ENCODE measurements around the gene NCK2.

Gene NCK2

GRCh38 chr2:105777031-105777482 is 32.3 kb downstream of the NCK2 start:
- peaks cover 32% of the 10 kb centered on the region; the same call in 1 of the 2 replicates for H4K20me1 ChIP-seq (ENCODE audit: insufficient read depth, low read length)

GRCh38 chr2:105777506-105778055 is 32.9 kb downstream of the NCK2 start:
- Histone ChIP-seq H3K9ac (ENCODE audit: low read length) (no peak overlapping the region), H3F3A (ENCODE audit: insufficient read depth, low read length) (peaks cover 22% of the 10 kb centered on the region), H3K36me3 (replicated peaks; ENCODE audit: insufficient read depth, low read length) (no peaks in the 10 kb centered on the region), H3K27ac (ENCODE audit: low read length) (peak overlapping the region; percentile 89; the same call in 1 of the 2 replicates), H3K27me3 (replicated peaks; ENCODE audit: insufficient read depth, low read length) (no peaks in the 10 kb centered on the region), H4K20me1 (ENCODE audit: insufficient read depth, low read length) (peaks cover 37% of the 10 kb centered on the region; the same call in 1 of the 2 replicates), H3K9me2 (replicated peaks; ENCODE audit: insufficient read depth, low read length) (no peaks in the 10 kb centered on the region), H3K4me3 (ENCODE audit: low read length) (no peak overlapping the region), H3K4me1 (ENCODE audit: low read length) (peaks cover 38% of the 10 kb centered on the region), H3K79me2 (ENCODE audit: low read length) (peaks cover 100% of the 10 kb centered on the region), H3K4me2 (ENCODE audit: low read depth, low read length) (peak overlapping the region; percentile 57), H2AFZ (ENCODE audit: low read length) (no peak overlapping the region), H3K9me3 (replicated peaks; ENCODE audit: insufficient read depth, low read length) (no peaks in the 10 kb centered on the region)
- no peak for DNase-seq
- no peak for TF ChIP-seq CTCF (IDR thresholded peaks at IDR 0.05; ENCODE audit: low read length)
- TF ChIP-seq EZH2 (optimal IDR thresholded peaks at IDR 0.05; ENCODE audit: low read depth, low read length), result no peak
- no peak for TF ChIP-seq EZH2phosphoT487 (IDR thresholded peaks at IDR 0.05; ENCODE audit: low read length)

More at GRCh38 chr2:105777031-105777482, 32.3 kb downstream of the NCK2 start:
- H3K27ac ChIP-seq (ENCODE audit: low read length), result peak overlapping the region; percentile 89
- TF ChIP-seq EZH2phosphoT487 (IDR thresholded peaks at IDR 0.05; ENCODE audit: low read length) (no peak), CTCF (IDR thresholded peaks at IDR 0.05; ENCODE audit: low read length) (no peak), EZH2 (optimal IDR thresholded peaks at IDR 0.05; ENCODE audit: low read depth, low read length) (no peak)
- H3K4me3 ChIP-seq (ENCODE audit: low read length), result peak overlapping the region; percentile 26; the same call in 1 of the 2 replicates
- no peaks in the 10 kb centered on the region for H3K36me3 ChIP-seq (replicated peaks; ENCODE audit: insufficient read depth, low read length)
- H3K27me3 ChIP-seq (replicated peaks; ENCODE audit: insufficient read depth, low read length), result no peaks in the 10 kb centered on the region
- H3K4me2 ChIP-seq (ENCODE audit: low read depth, low read length), result peak overlapping the region; percentile 57
- no peaks in the 10 kb centered on the region for H3K9me3 ChIP-seq (replicated peaks; ENCODE audit: insufficient read depth, low read length)
- H3F3A ChIP-seq (ENCODE audit: insufficient read depth, low read length), result peaks cover 22% of the 10 kb centered on the region
- H3K4me1 ChIP-seq (ENCODE audit: low read length), result peaks cover 38% of the 10 kb centered on the region
- H3K9ac ChIP-seq (ENCODE audit: low read length), result peak overlapping the region; percentile 34; the same call in 1 of the 2 replicates
- peak; percentile 90 for DNase-seq
- peaks cover 100% of the 10 kb centered on the region for H3K79me2 ChIP-seq (ENCODE audit: low read length)
- no peak overlapping the region for H2AFZ ChIP-seq (ENCODE audit: low read length)
- no peaks in the 10 kb centered on the region for H3K9me2 ChIP-seq (replicated peaks; ENCODE audit: insufficient read depth, low read length)

- H3K79me2 ChIP-seq (ENCODE audit: low read length), result peaks cover 100% of the 10 kb centered on the region
Observed at GRCh38 chr2:105778080-105778607, 33.4 kb downstream of the NCK2 start.

More at GRCh38 chr2:105778080-105778607, 33.4 kb downstream of the NCK2 start:
- Histone ChIP-seq H3K9me3 (replicated peaks; ENCODE audit: insufficient read depth, low read length) (no peaks in the 10 kb centered on the region), H3K4me2 (ENCODE audit: low read depth, low read length) (no peak overlapping the region), H3K9ac (ENCODE audit: low read length) (no peak overlapping the region), H3K36me3 (replicated peaks; ENCODE audit: insufficient read depth, low read length) (no peaks in the 10 kb centered on the region), H3K27ac (ENCODE audit: low read length) (peak overlapping the region; percentile 89; the same call in 1 of the 2 replicates), H3F3A (ENCODE audit: insufficient read depth, low read length) (peaks cover 22% of the 10 kb centered on the region), H3K4me1 (ENCODE audit: low read length) (peaks cover 38% of the 10 kb centered on the region), H4K20me1 (ENCODE audit: insufficient read depth, low read length) (peaks cover 40% of the 10 kb centered on the region; the same call in 1 of the 2 replicates), H3K4me3 (ENCODE audit: low read length) (no peak overlapping the region), H3K9me2 (replicated peaks; ENCODE audit: insufficient read depth, low read length) (no peaks in the 10 kb centered on the region), H3K27me3 (replicated peaks; ENCODE audit: insufficient read depth, low read length) (no peaks in the 10 kb centered on the region), H2AFZ (ENCODE audit: low read length) (no peak overlapping the region)
- no peak for DNase-seq
- TF ChIP-seq CTCF (IDR thresholded peaks at IDR 0.05; ENCODE audit: low read length) (no peak), EZH2phosphoT487 (IDR thresholded peaks at IDR 0.05; ENCODE audit: low read length) (no peak), EZH2 (optimal IDR thresholded peaks at IDR 0.05; ENCODE audit: low read depth, low read length) (no peak)

Data from MM.1S (cell line).